Measurements from ENCODE around the gene CNTN4. TPM values are rescaled to one million over a fixed set of nuclear protein-coding genes. Genes with fewer than 3 reads are reported as not detected.
"Not testable (repeated sequence)": the region's sequence is repeated elsewhere in the genome, so short reads cannot be mapped to it uniquely, and the experiment has no call there.

Gene CNTN4
- total and polyA plus RNA-seq, 4 donors: 1.5 to 30.7 (median 5.7) TPM

DNA sequence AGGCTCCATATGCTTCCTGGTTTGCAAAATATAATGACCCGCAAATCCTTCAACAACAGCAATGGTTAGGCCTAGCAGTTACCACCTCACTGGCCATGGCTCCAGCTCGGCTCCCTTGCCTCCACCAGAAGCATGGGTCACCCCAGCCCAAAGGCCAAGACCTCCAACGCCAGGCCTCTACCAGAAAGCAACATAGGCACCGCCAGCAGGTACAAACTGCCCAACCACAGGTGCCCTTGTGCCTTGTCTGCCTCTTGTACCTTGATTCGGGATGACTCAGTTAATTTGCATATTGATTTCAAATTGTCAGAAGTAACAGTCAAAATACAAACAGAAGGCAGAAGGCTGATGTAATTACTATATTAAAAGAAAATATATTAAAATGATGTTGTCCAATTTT is 886.8 kb downstream of the CNTN4 start:
- Histone ChIP-seq H3K27me3 (ENCODE audit: control insufficient read depth in 3 of 3, insufficient read depth in 3 of 3, low read length in 2 of 3) (no peaks in the 10 kb centered on the region), H3K4me1 (ENCODE audit: control insufficient read depth in 5 of 5, insufficient read depth in 5 of 5, low read length in 5 of 5) (no peaks in the 10 kb centered on the region), H3K9ac (ENCODE audit: insufficient read depth in 1 of 2, low read length in 2 of 2) (no peak overlapping the region), H3K4me3 (no peak overlapping the region), H3K9me3 (ENCODE audit: control insufficient read depth in 4 of 4, insufficient read depth in 3 of 4, low read length in 3 of 4) (no peaks in the 10 kb centered on the region), H3K36me3 (ENCODE audit: control insufficient read depth in 4 of 4, insufficient read depth in 4 of 4, low read length in 4 of 4) (no peaks in the 10 kb centered on the region), H3K27ac (ENCODE audit: low read depth in 1 of 2, low read length in 1 of 2) (no peak overlapping the region)
- DNase-seq (no peak), ATAC-seq (ENCODE audit: insufficient read depth, low FRiP score) (no peak)
- TF ChIP-seq, protein P1, sequence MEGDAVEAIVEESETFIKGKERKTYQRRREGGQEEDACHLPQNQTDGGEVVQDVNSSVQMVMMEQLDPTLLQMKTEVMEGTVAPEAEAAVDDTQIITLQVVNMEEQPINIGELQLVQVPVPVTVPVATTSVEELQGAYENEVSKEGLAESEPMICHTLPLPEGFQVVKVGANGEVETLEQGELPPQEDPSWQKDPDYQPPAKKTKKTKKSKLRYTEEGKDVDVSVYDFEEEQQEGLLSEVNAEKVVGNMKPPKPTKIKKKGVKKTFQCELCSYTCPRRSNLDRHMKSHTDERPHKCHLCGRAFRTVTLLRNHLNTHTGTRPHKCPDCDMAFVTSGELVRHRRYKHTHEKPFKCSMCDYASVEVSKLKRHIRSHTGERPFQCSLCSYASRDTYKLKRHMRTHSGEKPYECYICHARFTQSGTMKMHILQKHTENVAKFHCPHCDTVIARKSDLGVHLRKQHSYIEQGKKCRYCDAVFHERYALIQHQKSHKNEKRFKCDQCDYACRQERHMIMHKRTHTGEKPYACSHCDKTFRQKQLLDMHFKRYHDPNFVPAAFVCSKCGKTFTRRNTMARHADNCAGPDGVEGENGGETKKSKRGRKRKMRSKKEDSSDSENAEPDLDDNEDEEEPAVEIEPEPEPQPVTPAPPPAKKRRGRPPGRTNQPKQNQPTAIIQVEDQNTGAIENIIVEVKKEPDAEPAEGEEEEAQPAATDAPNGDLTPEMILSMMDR (IDR thresholded peaks at IDR 0.05; ENCODE audit: control extremely low read depth, extremely low read depth): no peak
- 91 to 92% methylated on average over 5 of the region's 5 CpGs for WGBS, 2 donors

DNA sequence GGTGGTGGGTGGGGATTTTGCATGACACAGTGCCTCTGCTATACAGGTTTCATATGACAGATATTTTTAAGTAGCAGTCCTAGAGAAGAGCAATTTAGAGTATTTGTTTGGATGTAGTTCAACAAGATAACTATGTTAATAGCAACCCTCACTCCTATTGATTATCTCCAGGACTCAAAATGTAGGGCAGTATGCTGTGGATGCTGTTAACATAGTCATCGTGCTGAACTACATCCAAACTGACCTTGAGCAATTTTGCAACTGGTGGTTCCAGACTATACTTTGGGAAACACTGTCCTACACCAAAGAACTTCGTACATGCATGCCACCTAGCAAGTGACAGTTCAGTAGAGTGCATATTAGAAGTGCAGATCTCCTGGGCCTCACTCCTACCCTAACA is 893.9 kb downstream of the CNTN4 start:
- H3K9ac ChIP-seq (ENCODE audit: insufficient read depth in 1 of 2, low read length in 2 of 2): no peak overlapping the region
- DNase-seq (no peak), ATAC-seq (ENCODE audit: insufficient read depth, low FRiP score) (no peak)
- H3K27ac ChIP-seq (ENCODE audit: low read depth in 1 of 2, low read length in 1 of 2): no peak overlapping the region
- no peaks in the 10 kb centered on the region for H3K9me3 ChIP-seq (ENCODE audit: control insufficient read depth in 4 of 4, insufficient read depth in 3 of 4, low read length in 3 of 4)
- no peak overlapping the region for H3K4me3 ChIP-seq
- TF ChIP-seq, protein P1 (IDR thresholded peaks at IDR 0.05; ENCODE audit: control extremely low read depth, extremely low read depth): no peak
- H3K4me1 ChIP-seq (ENCODE audit: control insufficient read depth in 5 of 5, insufficient read depth in 5 of 5, low read length in 5 of 5): no peaks in the 10 kb centered on the region
- no peaks in the 10 kb centered on the region for H3K36me3 ChIP-seq (ENCODE audit: control insufficient read depth in 4 of 4, insufficient read depth in 4 of 4, low read length in 4 of 4)
- WGBS, 2 donors: 70 to 78% methylated on average over 2 of the region's 2 CpGs
- no peaks in the 10 kb centered on the region for H3K27me3 ChIP-seq (ENCODE audit: control insufficient read depth in 3 of 3, insufficient read depth in 3 of 3, low read length in 2 of 3)

GRCh38 chr3:2993130-2993529 is 894.5 kb downstream of the CNTN4 start:
- 93 to 96% methylated on average over 5 of the region's 5 CpGs for WGBS, 2 donors

GRCh38 chr3:2993736-2994135 is 895.1 kb downstream of the CNTN4 start:
- DNase-seq (peak in 2 of 3 donors; percentile 25 to 48), ATAC-seq (ENCODE audit: insufficient read depth, low FRiP score) (no peak)
- TF ChIP-seq, protein P1 (IDR thresholded peaks at IDR 0.05; ENCODE audit: control extremely low read depth, extremely low read depth): no peak
- Histone ChIP-seq H3K27me3 (ENCODE audit: control insufficient read depth in 3 of 3, insufficient read depth in 3 of 3, low read length in 2 of 3) (no peaks in the 10 kb centered on the region), H3K4me3 (no peak overlapping the region), H3K27ac (ENCODE audit: low read depth in 1 of 2, low read length in 1 of 2) (no peak overlapping the region), H3K4me1 (ENCODE audit: control insufficient read depth in 5 of 5, insufficient read depth in 5 of 5, low read length in 5 of 5) (no peaks in the 10 kb centered on the region), H3K9me3 (ENCODE audit: control insufficient read depth in 4 of 4, insufficient read depth in 3 of 4, low read length in 3 of 4) (no peaks in the 10 kb centered on the region), H3K36me3 (ENCODE audit: control insufficient read depth in 4 of 4, insufficient read depth in 4 of 4, low read length in 4 of 4) (no peaks in the 10 kb centered on the region), H3K9ac (ENCODE audit: insufficient read depth in 1 of 2, low read length in 2 of 2) (no peak overlapping the region)
- WGBS, 2 donors: 25 to 59% methylated on average over 1 of the region's 1 CpG

More at GRCh38 chr3:2993130-2993529, 894.5 kb downstream of the CNTN4 start:
- not testable (repeated sequence) for H3K9ac ChIP-seq (ENCODE audit: insufficient read depth in 1 of 2, low read length in 2 of 2); H3K36me3 ChIP-seq (ENCODE audit: control insufficient read depth in 4 of 4, insufficient read depth in 4 of 4, low read length in 4 of 4); H3K27ac ChIP-seq (ENCODE audit: low read depth in 1 of 2, low read length in 1 of 2); H3K9me3 ChIP-seq (ENCODE audit: control insufficient read depth in 4 of 4, insufficient read depth in 3 of 4, low read length in 3 of 4); DNase-seq; H3K27me3 ChIP-seq (ENCODE audit: control insufficient read depth in 3 of 3, insufficient read depth in 3 of 3, low read length in 2 of 3); H3K4me1 ChIP-seq (ENCODE audit: control insufficient read depth in 5 of 5, insufficient read depth in 5 of 5, low read length in 5 of 5); ATAC-seq (ENCODE audit: insufficient read depth, low FRiP score); H3K4me3 ChIP-seq
